ENCODE measurements around the gene TNS3. TPM values are rescaled to one million over a fixed set of nuclear protein-coding genes. Genes with fewer than 3 reads are reported as not detected.

The TNS3 gene
- total RNA-seq, 1 experiment from 2014 or later: 9.5 TPM

- Mint-ChIP-seq H3K27ac (peak overlapping the region in 1 of 3 experiments; percentile 91; a peak in 2 of 7 replicates), H3K27me3 (ENCODE audit: low read depth) (no peaks in the 10 kb centered on the region), H3K4me1 (peaks cover 5 to 11% of the 10 kb centered on the region in 2 experiments), H3K36me3 (ENCODE audit: insufficient read depth in 1 of 3, low read depth in 3 of 3) (no peaks in the 10 kb centered on the region; a peak in 2 of 7 replicates), H3K4me3 (no peak overlapping the region), H3K9me3 (no peaks in the 10 kb centered on the region)
- Histone ChIP-seq H4K91ac (ENCODE audit: insufficient read length, low read depth, low read length) (no peak overlapping the region), H3K18ac (ENCODE audit: insufficient read length, low read depth, low read length) (no peak overlapping the region), H3T11ph (ENCODE audit: low read length) (no peak overlapping the region), H3K4ac (ENCODE audit: low read depth, low read length) (no peak overlapping the region), H2BK12ac (ENCODE audit: insufficient read length, low read depth, low read length) (no peak overlapping the region), H2AFZ (ENCODE audit: low read length) (no peak overlapping the region), H3K27ac (ENCODE audit: insufficient read length, low read depth, low read length) (no peak overlapping the region), H3K9ac (ENCODE audit: extremely low read depth, insufficient read length, low read length) (no peak overlapping the region), H2BK5ac (ENCODE audit: insufficient read length, low read length) (no peak overlapping the region), H4K8ac (replicated peaks; ENCODE audit: insufficient read length, low read depth, low read length) (no peak overlapping the region), H2BK15ac (ENCODE audit: low read depth, low read length) (no peak overlapping the region), H2BK20ac (ENCODE audit: low read depth, low read length, poor library complexity, severe bottlenecking) (no peak overlapping the region), H3K27me3 (ENCODE audit: insufficient read depth, low read length) (no peaks in the 10 kb centered on the region), H2BK120ac (ENCODE audit: low read depth, low read length, poor library complexity, severe bottlenecking) (no peak overlapping the region), H3K56ac (ENCODE audit: insufficient read length, low read depth, low read length) (no peak overlapping the region), H3K9me3 (ENCODE audit: control insufficient read depth, low read depth, low read length) (no peaks in the 10 kb centered on the region), H3K79me2 (ENCODE audit: insufficient read depth, low read length) (no peaks in the 10 kb centered on the region), H4K20me1 (ENCODE audit: control insufficient read depth, insufficient read depth, insufficient read length) (no peaks in the 10 kb centered on the region), H4K5ac (ENCODE audit: insufficient read length, low read depth, low read length) (no peak overlapping the region), H3K4me2 (ENCODE audit: insufficient read depth, insufficient read length, low read length) (no peak overlapping the region), H3K4me1 (ENCODE audit: insufficient read depth, low read length) (no peaks in the 10 kb centered on the region), H3K23ac (ENCODE audit: insufficient read length, low read depth, low read length) (no peak overlapping the region), H3K79me1 (ENCODE audit: insufficient read depth, low read depth, low read length, poor library complexity, severe bottlenecking) (no peaks in the 10 kb centered on the region), H3K14ac (ENCODE audit: insufficient read depth, low read length) (no peak overlapping the region), H3K23me2 (ENCODE audit: insufficient read length, low read depth, low read length, poor library complexity, severe bottlenecking) (no peaks in the 10 kb centered on the region), H2AK5ac (ENCODE audit: insufficient read length, low read length) (no peak overlapping the region)
- no peak for DNase-seq
- no CpG with 5 or more reads among the region's 7 CpGs for WGBS (ENCODE audit: extremely low coverage, insufficient read length, low lambda C conversion rate)
- TF ChIP-seq CTCF (conservative IDR thresholded peaks at IDR 0.05): no peak
These were observed 224.0 kb downstream of the TNS3 start for GRCh38 chr7:47357863-47358262.
